Stimulated activated CD8-positive, alpha-beta memory T cell treated with anti-CD3 and anti-CD28 coated beads, Interleukin-4, amount 100 ng/mL, for 4 hours (primary cell): ENCODE measurements around the gene KIF16B.
"Not testable (repeated sequence)": the region's sequence is repeated elsewhere in the genome, so short reads cannot be mapped to it uniquely, and the experiment has no call there.

Experiments used
- DNase-seq, 2 donors: peaks; one replicate each; pipeline ENCODE4 v3.0.0-alpha.2; 2020; ENCODE audit warnings: low read depth in 2 of 2, low spot score in 1 of 2

The KIF16B gene

GRCh38 chr20:16267526-16267925, 305.7 kb downstream of the KIF16B start:
- DNase-seq = no peak

- DNase-seq = no peak
Measured at GRCh38 chr20:16265334-16265733, 307.9 kb downstream of the KIF16B start.

GRCh38 chr20:16263582-16263981, 309.7 kb downstream of the KIF16B start:
- DNase-seq = no peak

- no peak for DNase-seq
Measured at GRCh38 chr20:16262594-16262993, 310.7 kb downstream of the KIF16B start.

GRCh38 chr20:16261733-16262273, 311.4 kb downstream of the KIF16B start:
- DNase-seq = no peak

GRCh38 chr20:16260911-16261310, 312.3 kb downstream of the KIF16B start:
- no peak for DNase-seq

- not testable (repeated sequence) for DNase-seq
Measured at GRCh38 chr20:16260133-16260532, 313.1 kb downstream of the KIF16B start.

GRCh38 chr20:16258766-16259165, 314.5 kb downstream of the KIF16B start:
- DNase-seq = no peak

- DNase-seq = no peak
Measured at GRCh38 chr20:16257813-16258430, 315.3 kb downstream of the KIF16B start.

- no peak for DNase-seq
Measured at GRCh38 chr20:16257021-16257420, 316.2 kb downstream of the KIF16B start.

- DNase-seq = no peak
Measured at GRCh38 chr20:16246870-16247269, 326.4 kb downstream of the KIF16B start.

GRCh38 chr20:16246291-16246690, 327.0 kb downstream of the KIF16B start:
- DNase-seq = no peak

- no peak for DNase-seq
Measured at GRCh38 chr20:16245879-16246278, 327.4 kb downstream of the KIF16B start.

- no peak for DNase-seq
Measured at GRCh38 chr20:16244892-16245291, 328.4 kb downstream of the KIF16B start.

- no peak for DNase-seq
Measured at GRCh38 chr20:16243470-16243869, 329.8 kb downstream of the KIF16B start.

GRCh38 chr20:16241911-16242310, 331.3 kb downstream of the KIF16B start:
- no peak for DNase-seq

GRCh38 chr20:16240355-16240754, 332.9 kb downstream of the KIF16B start:
- no peak for DNase-seq

- DNase-seq = no peak
Measured at GRCh38 chr20:16236589-16237241, 336.5 kb downstream of the KIF16B start.

GRCh38 chr20:16230402-16230801, 342.8 kb downstream of the KIF16B start:
- no peak for DNase-seq

GRCh38 chr20:16229813-16230212, 343.4 kb downstream of the KIF16B start:
- DNase-seq = no peak

GRCh38 chr20:16228722-16229121, 344.5 kb downstream of the KIF16B start:
- DNase-seq = no peak

GRCh38 chr20:16226961-16227360, 346.3 kb downstream of the KIF16B start:
- DNase-seq = not testable (repeated sequence)

GRCh38 chr20:16224836-16225235, 348.4 kb downstream of the KIF16B start:
- no peak for DNase-seq
